Body of pancreas (tissue), 4 donors: Measurements from ENCODE around the gene SYT6. TPM values are rescaled to one million over a fixed set of nuclear protein-coding genes. Genes with fewer than 3 reads are reported as not detected.

Source experiments
- ATAC-seq: fragments of 150-250 bp; one replicate; pipeline ENCODE4 v1.9.1; 2016
- DNase-seq, 4 donors: peaks; one replicate each; pipeline ENCODE4 v3.0.0-alpha.2; 2019
- H3K27ac ChIP-seq, 4 donors: fragments of 200-600 bp; sonication (generic); 1 replicate in 3 of 4; 2 replicates in 1 of 4; pipeline versions ENCODE4 v1.5.1 to v1.6.1; 2016 to 2019; ENCODE audit warnings: mild to moderate bottlenecking in 1 of 4, mixed read lengths in 1 of 4, moderate library complexity in 1 of 4
- H3K27me3 ChIP-seq, 2 donors: fragments of 200-600 bp; sonication (generic); one replicate each; pipeline ENCODE4 v1.6.0; 2016; ENCODE audit warnings: mild to moderate bottlenecking in 1 of 2
- H3K36me3 ChIP-seq, 2 donors: fragments of 200-600 bp; sonication (generic); replicated peaks in 1 of 2; 2 replicates each; pipeline ENCODE4 v1.5.1; 2016; ENCODE audit warnings: low read depth in 2 of 2; ENCODE audit not compliant: insufficient read depth in 1 of 2
- H3K4me1 ChIP-seq: fragments of 200-600 bp; sonication (generic); one replicate; pipeline ENCODE4 v1.6.0; 2016
- H3K4me3 ChIP-seq, 2 donors: fragments of 200-600 bp; sonication (generic); 1 replicate in 1 of 2; 2 replicates in 1 of 2; pipeline ENCODE4 v1.5.1; 2016 to 2019
- H3K9me3 ChIP-seq, 3 donors: fragments of 200-600 bp; sonication (generic); 1 replicate in 2 of 3; 2 replicates in 1 of 3; pipeline ENCODE4 v1.5.1; 2016
- CTCF ChIP-seq, 7 experiments: fragments of 450-650 bp in 4 of 7; fragments of 200-600 bp in 3 of 7; sonication (generic) in 3 of 7; IDR thresholded peaks; one replicate each; pipeline ENCODE4 v1.5.1; 2016 to 2019; ENCODE audit warnings: antibody characterized with exemption in 7 of 7
- POLR2A ChIP-seq, 3 donors: fragments of 450-650 bp; IDR thresholded peaks; one replicate each; pipeline ENCODE4 v1.6.1; 2016; ENCODE audit warnings: antibody characterized with exemption in 3 of 3, mild to moderate bottlenecking in 2 of 3
- WGBS, 2 donors: methylation state at CpG; one replicate each; pipeline ENCODE4 v1.1.5; 2017; 5-methylcytosine and 5-hydroxymethylcytosine counted together
- intact Hi-C: fragments of 100-400 bp; cut with DNase I; formaldehyde crosslinking; loops from one replicate; pipeline ENCODE4 v1.15.1; 2023
- total RNA-seq, 2 donors: library from RNA; depleted of rRNA; stranded (reverse); fragments of >200 nt; gene quantifications; one replicate each; pipeline ENCODE4 v1.1.0, GENCODE V29; 2016

The SYT6 gene
- total RNA-seq, 2 donors from 2014 or later = 3.3 to 4.4 TPM

GRCh38 chr1:114135786-114136185 is 17.9 kb downstream of the SYT6 start:
- Histone ChIP-seq H3K36me3 (no peaks in the 10 kb centered on the region), H3K27ac (no peak overlapping the region), H3K27me3 (no peaks in the 10 kb centered on the region), H3K4me1 (peaks cover 18% of the 10 kb centered on the region), H3K4me3 (no peak overlapping the region), H3K9me3 (no peaks in the 10 kb centered on the region)
- DNase-seq (no peak), ATAC-seq (no peak)
- 86 to 94% methylated on average over 7 of the region's 7 CpGs for WGBS, 2 donors
- no peak for TF ChIP-seq CTCF (IDR thresholded peaks at IDR 0.05)
- no peak for TF ChIP-seq POLR2A (IDR thresholded peaks at IDR 0.05)
- intact Hi-C loops = no loop called here

GRCh38 chr1:114134518-114134917 is 19.2 kb downstream of the SYT6 start:
- WGBS, 2 donors = 34 to 42% methylated on average over 4 of the region's 4 CpGs
- TF ChIP-seq POLR2A (IDR thresholded peaks at IDR 0.05) (no peak), CTCF (IDR thresholded peaks at IDR 0.05) (no peak)
- no peaks in the 10 kb centered on the region for H3K27me3 ChIP-seq
- peak; percentile 48 to 67 (median 58) for DNase-seq
- H3K36me3 ChIP-seq = no peaks in the 10 kb centered on the region
- peaks cover 18% of the 10 kb centered on the region for H3K4me1 ChIP-seq
- H3K27ac ChIP-seq = no peak overlapping the region
- peak; percentile 81 for ATAC-seq
- intact Hi-C loops = no loop called here
- no peak overlapping the region for H3K4me3 ChIP-seq
- H3K9me3 ChIP-seq = no peaks in the 10 kb centered on the region

GRCh38 chr1:114133129-114133528 is 20.5 kb downstream of the SYT6 start:
- Histone ChIP-seq H3K4me3 (no peak overlapping the region), H3K9me3 (no peaks in the 10 kb centered on the region), H3K4me1 (peaks cover 18% of the 10 kb centered on the region), H3K27me3 (no peaks in the 10 kb centered on the region), H3K27ac (no peak overlapping the region), H3K36me3 (no peaks in the 10 kb centered on the region)
- no peak for DNase-seq
- TF ChIP-seq POLR2A (IDR thresholded peaks at IDR 0.05) (no peak), CTCF (IDR thresholded peaks at IDR 0.05) (no peak)
- no peak for ATAC-seq
- WGBS, 2 donors = 92 to 98% methylated on average over 7 of the region's 7 CpGs
- intact Hi-C loops = no loop called here

GRCh38 chr1:114131526-114132220 is 22.0 kb downstream of the SYT6 start:
- no peak for ATAC-seq

More at GRCh38 chr1:114131526-114132220, 22.0 kb downstream of the SYT6 start:
- TF ChIP-seq CTCF (IDR thresholded peaks at IDR 0.05) (no peak), POLR2A (IDR thresholded peaks at IDR 0.05) (no peak)
- DNase-seq = no peak
- WGBS, 2 donors = 82 to 87% methylated on average over 4 of the region's 4 CpGs
- no peak overlapping the region for H3K27ac ChIP-seq
- intact Hi-C loops = no loop called here
- no peaks in the 10 kb centered on the region for H3K27me3 ChIP-seq
- H3K4me1 ChIP-seq = peaks cover 18% of the 10 kb centered on the region
- H3K36me3 ChIP-seq = no peaks in the 10 kb centered on the region
- H3K9me3 ChIP-seq = no peaks in the 10 kb centered on the region
- no peak overlapping the region for H3K4me3 ChIP-seq
